ENCODE results near the gene RGS19.

The RGS19 gene

GRCh38 chr20:64047046-64047389, 32.3 kb downstream of the RGS19 start:
- no peak for DNase-seq

- no peak for DNase-seq
Observed at GRCh38 chr20:64045346-64046011, 33.8 kb downstream of the RGS19 start.

DNA sequence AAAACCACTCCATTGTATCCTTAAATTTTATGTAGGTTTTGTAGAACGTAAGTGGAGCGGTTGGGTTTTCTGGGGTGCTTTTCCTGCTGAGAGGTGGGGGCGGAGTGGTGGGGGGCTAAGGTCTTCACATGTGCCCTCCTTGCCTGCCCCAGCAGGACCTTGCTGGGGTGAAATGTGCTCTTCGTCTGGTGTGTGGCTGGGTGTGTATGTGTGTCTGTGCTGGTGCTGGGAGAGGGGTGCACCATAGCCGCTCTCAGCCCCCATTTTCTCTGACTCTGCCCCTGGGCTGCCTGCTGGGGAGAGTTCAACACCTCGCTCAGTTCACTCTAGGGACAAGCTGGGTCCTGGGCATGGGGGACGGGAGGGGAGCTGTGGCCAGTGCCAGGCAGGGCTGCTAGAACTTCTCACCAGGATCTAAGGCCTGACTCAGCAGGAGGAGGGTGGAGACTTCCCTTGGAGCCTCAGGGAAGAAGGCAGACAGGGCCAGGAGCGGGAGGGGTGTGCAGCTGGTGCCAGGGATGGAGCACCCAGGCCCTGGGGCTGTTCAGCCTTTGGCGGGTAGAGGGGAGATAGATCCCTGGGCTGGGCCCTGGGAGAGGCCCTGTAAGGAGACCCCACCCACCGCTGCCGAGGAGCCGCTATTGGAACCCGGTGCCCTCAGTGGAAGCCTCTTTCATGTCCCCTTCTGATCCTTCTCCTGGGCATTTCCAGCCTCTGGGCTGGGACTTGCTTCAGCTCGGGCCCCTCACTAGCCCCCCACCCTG, 34.7 kb downstream of the RGS19 start:
- no peak for DNase-seq

DNA sequence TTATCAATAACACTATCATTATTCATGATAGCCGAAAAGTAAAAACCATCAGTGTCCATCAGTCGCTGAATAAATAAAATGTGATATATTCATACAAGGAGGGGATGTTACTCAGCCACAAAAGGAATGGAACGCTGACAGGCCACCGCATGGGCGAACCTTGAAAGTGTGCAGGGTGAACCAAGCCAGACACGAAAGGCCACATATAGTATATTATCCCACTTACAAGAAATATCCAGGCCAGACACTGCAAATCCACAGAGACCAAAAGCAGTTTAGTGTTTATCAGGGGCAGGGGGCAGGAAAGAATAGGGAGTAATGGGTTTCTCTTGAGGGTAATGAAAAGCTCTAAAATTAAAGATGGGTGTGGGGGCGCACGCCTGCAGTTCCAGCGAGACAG, 35.5 kb downstream of the RGS19 start:
- no peak for DNase-seq

- DNase-seq = no peak
Observed at GRCh38 chr20:64042054-64042781, 37.1 kb downstream of the RGS19 start.

DNA sequence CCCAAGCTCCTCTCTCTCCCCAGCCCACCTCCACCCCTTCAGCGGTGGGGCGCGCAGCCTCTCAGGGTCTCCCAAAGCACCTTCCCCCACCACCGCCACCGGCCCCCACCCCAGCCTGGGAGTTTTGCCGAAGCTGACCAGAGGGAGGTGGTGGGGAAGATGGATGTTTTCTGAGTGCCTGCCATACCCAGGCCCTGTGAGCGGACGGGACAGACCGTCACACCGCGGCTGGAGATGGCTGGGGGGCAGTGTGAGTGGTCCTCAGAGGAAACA, 37.6 kb downstream of the RGS19 start:
- DNase-seq = no peak

GRCh38 chr20:64041040-64041780, 38.1 kb downstream of the RGS19 start:
- DNase-seq = no peak

DNA sequence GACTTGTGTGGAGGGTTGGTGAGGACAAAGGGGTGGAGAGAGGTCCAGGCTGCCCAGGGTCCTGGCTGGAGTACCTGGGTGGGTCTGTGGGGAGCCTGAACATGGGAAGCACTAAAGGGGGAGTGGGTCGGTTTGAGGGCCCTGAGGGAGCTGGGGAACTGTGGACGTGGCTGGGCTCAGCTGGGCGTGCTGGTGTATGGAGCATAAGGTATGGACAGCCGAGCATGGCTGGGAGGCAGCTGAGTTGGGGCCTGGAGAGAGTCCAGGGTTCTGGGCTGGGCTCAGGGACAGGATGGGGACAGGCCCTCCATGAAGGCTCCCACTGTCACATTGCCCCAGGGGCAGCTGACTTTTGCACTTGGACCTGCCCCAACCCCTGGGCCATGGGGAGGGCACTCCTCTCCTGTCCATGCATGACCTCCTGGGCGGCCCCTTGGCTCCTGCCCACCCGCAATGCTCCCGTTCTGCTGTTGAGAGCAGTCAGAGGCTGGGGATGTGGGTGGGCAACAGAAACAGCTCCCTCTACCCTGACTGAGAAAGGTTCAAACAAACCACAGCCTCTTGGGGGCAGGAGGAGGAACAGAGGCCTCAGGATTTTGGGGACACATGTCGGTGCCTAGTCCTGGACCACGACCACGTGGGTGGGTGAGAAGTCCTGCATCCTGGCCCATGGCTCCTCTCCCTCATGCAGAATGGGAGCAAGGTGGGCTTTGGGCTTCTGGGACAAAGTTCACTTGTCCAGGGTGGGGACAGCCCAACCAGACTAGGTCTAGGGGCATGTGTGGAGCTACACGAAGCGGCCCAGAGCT, 38.9 kb downstream of the RGS19 start:
- DNase-seq = no peak

DNA sequence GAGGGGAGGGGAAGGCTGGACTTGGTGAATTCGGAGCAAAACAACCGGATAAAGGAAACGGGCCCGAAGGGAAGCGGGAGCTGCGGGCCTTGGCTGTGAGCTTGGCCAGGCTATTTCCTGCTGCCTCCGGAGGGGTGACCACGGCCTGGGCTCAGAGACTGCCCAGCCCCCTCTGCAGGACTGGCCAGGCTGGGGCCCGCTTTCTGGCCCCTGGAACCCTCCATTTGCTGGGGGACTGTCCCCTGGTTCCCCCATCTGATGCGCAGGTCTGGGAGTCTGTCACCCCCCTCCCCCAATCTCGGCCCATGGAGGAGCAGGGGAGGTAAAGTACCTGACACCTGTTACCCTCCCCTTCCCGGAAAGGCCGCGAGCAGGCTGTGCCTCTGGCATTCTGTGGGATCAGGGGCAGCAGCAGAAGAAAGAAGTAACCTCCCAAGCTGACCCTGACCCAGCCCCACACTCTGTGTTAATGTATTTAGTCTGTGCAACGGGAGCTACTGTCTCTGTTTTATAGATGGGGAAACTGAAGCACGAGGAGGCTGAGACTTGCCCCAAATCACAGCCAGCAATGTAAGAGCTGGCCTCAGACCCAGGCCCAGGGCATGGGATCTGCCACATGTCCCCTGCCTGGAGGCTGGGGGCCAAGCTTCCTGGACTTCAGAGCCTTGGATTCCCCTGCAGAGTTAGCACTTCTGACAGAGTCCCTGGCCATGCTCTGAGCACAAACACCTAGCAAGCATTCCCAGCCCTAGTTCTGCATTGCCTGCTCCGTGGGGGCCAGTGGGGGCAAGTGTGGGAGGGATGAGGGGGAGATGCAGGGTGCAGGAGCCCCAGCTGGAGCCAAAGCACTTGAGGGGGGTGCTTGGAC, 39.8 kb downstream of the RGS19 start:
- no peak for DNase-seq

- DNase-seq = peak; percentile 56
Observed at GRCh38 chr20:64038565-64039292, 40.6 kb downstream of the RGS19 start.

- no peak for DNase-seq
Observed at GRCh38 chr20:64038224-64038564, 41.1 kb downstream of the RGS19 start.

DNA sequence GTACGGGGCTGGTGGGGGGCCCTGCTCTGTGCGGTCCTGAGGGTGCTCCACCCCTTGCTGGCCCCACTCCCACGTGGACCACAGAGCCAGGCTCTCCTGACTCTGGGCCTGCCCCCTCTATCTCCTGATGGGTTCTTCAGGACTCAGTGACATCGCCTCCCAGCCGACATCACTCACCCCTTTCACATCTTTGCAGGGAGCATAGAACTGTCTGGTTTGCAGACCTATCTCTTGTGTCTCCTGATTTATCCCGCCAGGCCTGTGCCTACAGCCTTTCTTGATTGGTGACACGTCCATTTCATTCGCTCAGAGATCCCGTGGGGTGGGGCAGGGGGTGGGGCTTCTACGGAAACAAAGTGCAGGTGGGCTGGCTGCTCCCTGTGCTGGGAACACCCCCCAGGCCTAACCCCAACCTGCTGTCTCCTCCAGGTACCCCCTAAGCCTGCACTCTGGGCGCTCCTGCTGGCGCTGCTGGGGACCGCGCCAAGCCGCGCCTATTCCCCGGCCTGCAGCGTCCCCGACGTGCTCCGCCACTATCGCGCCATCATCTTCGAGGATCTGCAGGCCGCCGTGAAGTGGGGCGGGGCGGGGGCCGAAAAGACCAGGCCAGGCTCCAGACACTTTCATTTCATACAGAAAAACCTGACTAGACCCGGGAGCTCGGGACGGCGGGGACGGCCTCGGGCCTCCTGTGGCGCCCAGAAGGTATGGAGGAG, 41.7 kb downstream of the RGS19 start:
- no peak for DNase-seq

- DNase-seq = no peak
Observed at GRCh38 chr20:64037199-64037497, 42.2 kb downstream of the RGS19 start.

DNA sequence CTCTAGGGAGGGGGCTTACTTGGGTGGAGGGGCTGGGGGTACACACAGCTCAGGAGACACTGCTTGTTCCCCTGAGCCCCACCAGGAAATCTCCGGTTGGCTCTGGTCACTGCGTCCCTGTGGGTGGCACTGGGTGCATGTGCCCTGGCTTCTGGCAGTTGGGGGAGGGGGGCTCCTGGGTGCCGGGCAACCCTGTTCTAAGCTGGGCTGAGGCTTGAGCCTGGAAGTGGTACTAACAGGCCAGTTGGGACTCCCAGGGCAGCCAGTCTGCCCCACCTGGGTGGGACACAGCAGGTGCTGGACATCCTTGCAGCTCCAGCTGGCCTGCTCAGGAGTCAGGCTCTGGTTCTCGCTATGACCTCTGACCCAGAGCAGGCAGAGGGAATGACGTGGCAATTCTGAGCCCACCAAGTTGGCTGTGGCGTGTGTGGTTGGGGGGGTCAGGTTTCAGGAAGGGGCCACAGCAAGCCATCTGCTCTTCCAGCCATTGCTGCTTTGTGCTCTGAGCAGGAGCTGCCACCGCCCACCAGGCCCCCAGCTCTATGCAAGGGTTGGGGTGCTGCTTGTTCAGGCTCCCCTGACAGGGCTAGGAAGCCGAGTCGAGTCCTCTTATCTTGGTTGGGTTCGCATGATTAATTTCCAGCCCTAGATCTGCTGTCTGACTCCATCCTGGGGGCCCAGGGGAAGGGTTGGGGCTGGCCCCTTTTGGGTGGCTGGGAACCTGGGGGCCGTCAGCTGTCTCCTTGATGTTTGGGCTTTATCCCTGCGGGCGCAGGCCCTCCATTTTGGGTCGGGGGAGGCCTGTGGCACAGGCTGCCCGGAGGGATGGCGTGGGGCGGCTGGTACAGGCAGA, 42.7 kb downstream of the RGS19 start:
- no peak for DNase-seq

DNA sequence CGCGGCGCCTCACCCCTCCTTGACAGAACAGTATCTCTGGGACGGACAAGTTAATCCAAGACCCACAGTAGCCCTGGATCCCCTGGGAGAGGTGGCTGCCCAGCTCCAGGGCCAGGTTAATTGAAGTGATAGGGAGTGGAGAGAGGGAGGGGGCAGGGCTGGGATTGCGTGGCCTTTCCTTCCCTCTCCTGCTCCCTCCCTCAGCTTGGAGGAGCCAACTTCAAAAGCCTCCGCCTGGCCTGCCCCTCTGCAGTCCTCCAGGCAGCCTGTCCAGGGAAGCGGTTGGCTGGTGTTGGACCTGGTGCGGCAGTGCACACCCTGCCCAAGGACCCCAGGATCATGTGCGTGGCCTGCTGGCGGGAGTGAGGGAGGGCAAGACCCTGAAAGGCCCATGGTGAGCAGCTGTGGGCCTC, 43.4 kb downstream of the RGS19 start, which contains the start of gene C20orf204:
Gene C20orf204 (plus strand): TSS at position 250 of the 413 bp plus-strand sequence. CDS start 142 bp downstream, at position 392.
- DNase-seq = no peak

- no peak for DNase-seq
Observed at GRCh38 chr20:64035066-64035932, 44.0 kb downstream of the RGS19 start.

GRCh38 chr20:64033981-64034493, 45.3 kb downstream of the RGS19 start:
- no peak for DNase-seq

All from fibroblast of skin of right biceps (primary cell).